GM12874 (cell line): ENCODE data around the gene AJAP1.

Experiments
- TF ChIP-seq, protein P1 (sequence below): IDR thresholded peaks from 2 replicates; pipeline ENCODE4 v1.5.1; 2011; ENCODE audit warnings: low read depth, mild to moderate bottlenecking, control low read depth, low read length, moderate library complexity; ENCODE audit not compliant: insufficient read depth

The AJAP1 gene

DNA sequence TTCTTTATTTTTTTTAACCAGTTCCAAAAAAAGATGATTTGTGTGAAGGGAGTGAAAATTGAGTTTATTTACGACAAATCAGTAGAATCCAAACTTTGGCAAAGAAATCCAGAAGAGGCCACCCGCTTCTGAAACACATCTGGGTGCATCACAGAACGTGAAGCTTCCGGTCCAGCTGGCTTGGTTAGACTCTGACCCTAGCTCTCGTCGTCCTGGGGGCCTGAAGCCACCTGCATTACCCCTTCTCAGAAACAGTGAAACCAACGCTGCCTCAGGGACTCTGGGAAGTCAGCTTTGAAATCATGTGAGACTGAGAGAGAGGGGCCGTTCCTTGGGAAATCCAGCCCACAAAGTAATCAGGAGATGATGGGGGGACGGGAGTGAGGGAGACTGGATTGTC, 21.8 kb downstream of the AJAP1 start:
- TF ChIP-seq, protein P1, sequence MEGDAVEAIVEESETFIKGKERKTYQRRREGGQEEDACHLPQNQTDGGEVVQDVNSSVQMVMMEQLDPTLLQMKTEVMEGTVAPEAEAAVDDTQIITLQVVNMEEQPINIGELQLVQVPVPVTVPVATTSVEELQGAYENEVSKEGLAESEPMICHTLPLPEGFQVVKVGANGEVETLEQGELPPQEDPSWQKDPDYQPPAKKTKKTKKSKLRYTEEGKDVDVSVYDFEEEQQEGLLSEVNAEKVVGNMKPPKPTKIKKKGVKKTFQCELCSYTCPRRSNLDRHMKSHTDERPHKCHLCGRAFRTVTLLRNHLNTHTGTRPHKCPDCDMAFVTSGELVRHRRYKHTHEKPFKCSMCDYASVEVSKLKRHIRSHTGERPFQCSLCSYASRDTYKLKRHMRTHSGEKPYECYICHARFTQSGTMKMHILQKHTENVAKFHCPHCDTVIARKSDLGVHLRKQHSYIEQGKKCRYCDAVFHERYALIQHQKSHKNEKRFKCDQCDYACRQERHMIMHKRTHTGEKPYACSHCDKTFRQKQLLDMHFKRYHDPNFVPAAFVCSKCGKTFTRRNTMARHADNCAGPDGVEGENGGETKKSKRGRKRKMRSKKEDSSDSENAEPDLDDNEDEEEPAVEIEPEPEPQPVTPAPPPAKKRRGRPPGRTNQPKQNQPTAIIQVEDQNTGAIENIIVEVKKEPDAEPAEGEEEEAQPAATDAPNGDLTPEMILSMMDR, result no peak

DNA sequence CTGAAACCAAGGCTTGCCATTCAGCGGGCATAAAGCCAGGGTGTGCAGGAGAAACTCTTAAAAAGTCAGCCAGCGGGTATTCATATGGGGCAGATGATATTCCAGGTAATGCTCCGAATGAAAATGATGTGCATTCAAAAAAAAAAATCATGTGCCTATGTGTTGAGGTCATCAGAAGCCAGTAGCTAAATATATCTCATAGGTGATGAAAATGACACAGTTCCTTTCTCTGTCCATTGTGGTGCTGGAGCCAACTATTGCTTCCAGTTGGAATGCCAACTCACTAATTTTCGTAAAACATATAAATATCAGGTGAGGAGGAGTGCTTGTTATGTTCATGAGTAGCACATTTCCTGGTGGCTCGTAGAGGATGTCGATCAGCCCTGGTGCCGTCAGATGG, 23.2 kb downstream of the AJAP1 start:
- TF ChIP-seq, protein P1, result no peak

DNA sequence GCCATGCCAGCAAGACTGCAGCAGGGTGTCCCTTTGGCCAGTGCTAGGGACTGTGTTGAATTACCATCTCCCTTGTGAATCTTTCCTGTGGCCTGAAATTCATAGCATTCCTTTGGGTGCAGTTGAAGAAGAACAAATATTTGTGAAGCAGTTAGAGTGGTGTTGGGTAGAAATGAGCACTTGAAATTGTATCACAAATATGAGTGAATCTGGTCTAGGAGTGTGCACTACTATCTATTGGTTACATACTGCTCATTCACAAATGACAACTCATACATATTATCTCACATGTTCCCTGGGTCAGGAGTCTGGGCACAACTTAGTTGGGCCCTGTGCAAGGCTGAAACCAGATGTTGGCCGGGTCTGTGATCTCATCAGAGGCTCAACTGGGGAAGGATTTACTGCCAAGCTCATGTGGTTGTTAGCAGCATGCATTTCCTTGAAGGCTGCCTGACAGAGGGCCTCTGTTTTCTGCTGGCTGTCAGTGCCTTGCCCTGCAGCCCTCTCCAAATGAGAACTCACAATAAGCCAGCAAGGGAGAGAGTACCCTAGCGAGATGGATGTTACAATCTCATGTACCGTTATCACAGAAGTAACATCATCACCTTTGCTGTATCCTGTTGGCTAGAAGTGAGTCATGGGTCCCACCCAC, 23.8 kb downstream of the AJAP1 start:
- TF ChIP-seq, protein P1, result no peak

DNA sequence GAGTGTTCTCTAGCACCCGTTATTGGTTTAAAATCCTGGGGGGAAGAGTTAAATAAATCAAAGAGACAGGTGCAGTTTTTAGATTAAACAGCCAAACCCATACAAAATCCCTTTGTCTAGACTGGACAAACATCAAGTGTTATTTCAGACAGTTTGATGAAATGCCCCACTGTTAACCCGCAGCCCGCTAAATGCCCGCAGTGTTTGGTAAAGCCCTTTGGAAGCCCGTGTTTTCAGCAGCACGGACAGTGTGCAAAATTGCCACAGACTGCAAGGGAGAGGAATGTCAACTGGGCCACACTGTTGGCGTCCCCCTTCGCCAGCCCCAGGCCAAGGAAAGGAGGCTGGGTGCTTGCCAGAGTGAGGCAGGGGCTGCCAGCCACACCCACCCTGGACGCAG, 26.6 kb downstream of the AJAP1 start:
- TF ChIP-seq, protein P1, result no peak

DNA sequence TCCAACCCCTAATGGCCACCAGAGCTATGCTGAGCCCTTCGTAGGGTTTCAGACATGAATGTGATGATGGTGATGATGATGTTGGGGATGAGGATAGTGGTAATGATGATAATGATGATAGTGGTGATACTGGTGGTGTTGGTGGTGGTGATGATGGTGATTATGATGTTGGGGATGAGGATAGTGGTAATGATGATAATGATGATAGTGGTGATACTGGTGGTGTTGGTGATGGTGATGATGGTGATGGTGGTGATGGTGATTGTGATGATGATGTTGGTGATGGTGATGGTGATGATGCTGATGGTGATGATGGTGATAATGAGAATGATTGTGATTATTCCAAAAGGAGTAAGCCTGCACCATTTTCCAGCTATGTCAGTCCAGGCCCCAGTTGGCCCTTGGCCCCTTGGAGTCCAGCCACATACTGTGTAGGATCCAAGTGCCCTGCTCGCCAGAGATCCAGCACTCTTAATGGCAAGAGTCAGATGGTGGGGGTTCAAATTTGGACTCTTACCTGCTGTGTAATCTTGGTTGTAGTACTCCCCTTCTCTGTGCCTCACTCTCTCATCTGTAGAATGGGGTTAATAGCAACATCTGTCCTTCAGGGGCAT, 28.3 kb downstream of the AJAP1 start:
- TF ChIP-seq, protein P1, result no peak

DNA sequence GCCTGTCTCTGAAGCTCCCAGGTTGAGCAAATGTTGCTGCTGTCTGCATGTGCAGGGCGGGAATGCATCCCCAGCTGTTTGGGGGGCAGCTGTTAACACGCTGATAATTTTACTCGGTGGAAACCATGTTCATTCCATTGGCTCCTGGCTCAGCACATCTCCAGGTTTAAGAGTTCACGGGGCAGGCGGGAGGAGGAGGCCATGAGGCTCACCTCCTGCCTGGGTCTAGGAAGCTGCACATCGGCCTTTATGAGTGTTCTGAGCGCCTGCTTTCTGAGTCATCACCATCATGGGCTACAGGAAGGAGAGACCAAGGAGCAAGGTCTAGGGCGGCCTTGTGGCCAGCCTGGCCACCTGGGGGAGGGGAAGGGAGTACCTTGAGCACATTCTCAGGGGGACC, 29.7 kb downstream of the AJAP1 start:
- TF ChIP-seq, protein P1, result no peak

DNA sequence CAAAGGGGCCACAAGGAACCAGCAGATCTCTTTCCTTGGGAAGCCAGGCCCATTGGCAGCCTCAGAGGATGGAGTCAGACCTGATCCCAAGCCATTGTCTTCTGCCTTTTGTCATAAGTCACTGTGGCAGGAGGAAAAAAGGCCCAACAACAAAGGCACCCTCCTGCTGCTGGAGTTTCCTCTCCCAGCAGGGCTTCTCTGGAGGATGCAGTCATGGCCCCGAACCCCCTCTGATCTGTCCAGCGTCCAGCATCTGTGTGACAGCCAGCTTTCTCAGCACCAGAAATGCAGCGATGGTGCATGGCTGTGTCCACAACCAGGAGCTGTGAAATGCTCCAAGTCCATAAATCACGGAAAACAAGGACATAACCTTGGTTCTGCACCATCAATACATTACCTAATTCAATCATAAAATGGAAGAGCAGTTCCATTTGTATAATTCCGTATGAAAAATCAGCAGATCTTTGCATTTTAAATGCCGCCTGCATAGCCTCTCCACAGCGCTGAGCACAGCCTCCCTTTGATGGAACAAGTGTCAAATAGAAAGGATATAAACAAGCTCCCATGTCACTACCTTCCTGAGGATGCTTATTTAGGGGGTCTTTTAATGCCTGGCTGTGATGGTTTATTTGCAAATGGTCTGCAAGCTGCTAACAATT, 30.6 kb downstream of the AJAP1 start:
- TF ChIP-seq, protein P1, result no peak
